CD4-positive, alpha-beta memory T cell (primary cell): ENCODE measurements around the gene ZNRF1. TPM values are rescaled to one million over a fixed set of nuclear protein-coding genes. Genes with fewer than 3 reads are reported as not detected.
A peak's percentile ranks its signal among the peaks of the same experiment; 100 is the strongest.

ENCODE experiments used
- CTCF ChIA-PET: fragments of 350-600 bp; sonication (Branson Sonifier 250); formaldehyde crosslinking; loops from one replicate; lab custom pipeline; 2021; ENCODE audit warnings: inconsistent platforms; ENCODE audit not compliant: partially characterized antibody; lab: Charles Lee
- POLR2A ChIA-PET: fragments of 350-600 bp; sonication (Branson Sonifier 250); formaldehyde crosslinking; loops from one replicate; lab custom pipeline; 2021; ENCODE audit not compliant: partially characterized antibody; lab: Charles Lee
- DNase-seq, 5 donors: peaks; one replicate each; pipeline versions ENCODE4 v3.0.0 to v3.0.0-alpha.2; 2020 to 2022; ENCODE audit warnings: mixed read lengths in 1 of 5
- H3K27ac ChIP-seq: one replicate; pipeline ENCODE4 v1.7.0; 2013; ENCODE audit warnings: low read depth, low read length
- H3K27me3 ChIP-seq: 2 replicates; pipeline ENCODE4 v1.7.0; 2013; ENCODE audit warnings: mild to moderate bottlenecking, low read length, moderate library complexity; ENCODE audit not compliant: insufficient read depth
- H3K36me3 ChIP-seq: 2 replicates; pipeline ENCODE4 v1.7.0; 2013; ENCODE audit warnings: mild to moderate bottlenecking, low read length, moderate library complexity; ENCODE audit not compliant: insufficient read depth
- H3K4me1 ChIP-seq: 2 replicates; pipeline ENCODE4 v1.7.0; 2013; ENCODE audit warnings: mild to moderate bottlenecking, low read length, moderate library complexity; ENCODE audit not compliant: insufficient read depth
- H3K4me3 ChIP-seq, 2 donors: one replicate each; pipeline ENCODE4 v1.7.0; 2013; ENCODE audit warnings: low read length in 2 of 2, mild to moderate bottlenecking in 1 of 2
- H3K9me3 ChIP-seq, 2 donors: one replicate each; pipeline ENCODE4 v1.7.0; 2013; ENCODE audit warnings: low read length in 2 of 2, control low read depth in 1 of 2; ENCODE audit not compliant: control insufficient read depth in 1 of 2
- H3K27ac Mint-ChIP-seq, 7 donors: one replicate each; pipeline ENCODE4 v1.8.0; 2020 to 2021; ENCODE audit warnings: mixed read lengths in 7 of 7, mild to moderate bottlenecking in 6 of 7, inconsistent platforms in 3 of 7, moderate library complexity in 3 of 7
- H3K27me3 Mint-ChIP-seq, 2 donors: one replicate each; pipeline ENCODE4 v1.8.0; 2020 to 2021; ENCODE audit warnings: mixed read lengths in 2 of 2
- H3K36me3 Mint-ChIP-seq, 2 donors: one replicate each; pipeline ENCODE4 v1.8.0; 2020 to 2021; ENCODE audit warnings: mixed read lengths in 2 of 2, inconsistent platforms in 1 of 2, mild to moderate bottlenecking in 1 of 2
- H3K4me1 Mint-ChIP-seq, 4 donors: one replicate each; pipeline ENCODE4 v1.8.0; 2020 to 2021; ENCODE audit warnings: mixed read lengths in 4 of 4, mild to moderate bottlenecking in 1 of 4
- H3K4me3 Mint-ChIP-seq, 8 donors: one replicate each; pipeline ENCODE4 v1.8.0; 2020 to 2021; ENCODE audit warnings: mixed read lengths in 8 of 8, mild to moderate bottlenecking in 7 of 8, moderate library complexity in 6 of 8, inconsistent platforms in 3 of 8
- H3K9me3 Mint-ChIP-seq, 8 donors: one replicate each; pipeline ENCODE4 v1.8.0; 2020 to 2021; ENCODE audit warnings: mixed read lengths in 8 of 8, mild to moderate bottlenecking in 5 of 8, inconsistent platforms in 3 of 8, moderate library complexity in 1 of 8
- intact Hi-C: fragments of 100-400 bp; cut with micrococcal nuclease; formaldehyde crosslinking; loops from one replicate; pipeline ENCODE4 v1.15.1; 2023
- polyA plus RNA-seq, 2 donors: library from polyadenylated mRNA; unstranded; fragments of 300-500 nt; fragmentation: Illumina TruSeq; gene quantifications; one replicate each; pipeline ENCODE4 v1.2.3, GENCODE V29; 2021
- total RNA-seq, 2 experiments: library from RNA; stranded (reverse); gene quantifications; one replicate each; pipeline ENCODE4 v1.2.3, GENCODE V29; 2021

The ZNRF1 gene
- total RNA-seq (1 to 10 TPM; 6.0 to 6.2 TPM), polyA plus RNA-seq (1 to 10 TPM; 3.4 to 9.5 TPM)

- Mint-ChIP-seq H3K9me3 (no peaks in the 10 kb centered on the region), H3K4me3 (peak within 1 kb of the TSS; percentile 80 to 90 (median 88))
Observed at GRCh38 chr16:74998481-74999218, at the start of gene ZNRF1. ZNRF1 (plus strand) TSS chr16:74999024; CDS start chr16:74999672, 648 bp downstream.

GRCh38 chr16:74949309-74949708 lies 49.5 kb upstream of the ZNRF1 start:
- Histone ChIP-seq H3K4me1 (no peaks in the 10 kb centered on the region), H3K4me3 (no peak overlapping the region), H3K27me3 (no peaks in the 10 kb centered on the region), H3K27ac (no peak overlapping the region), H3K36me3 (peaks cover 29% of the 10 kb centered on the region), H3K9me3 (no peaks in the 10 kb centered on the region)
- ChIA-PET POLR2A (no interaction called here), CTCF (interaction anchor here (0.7 kb wide), 1 partner anchor 50 kb away, joined by 8 read pairs; no protein-coding TSS in a partner anchor)
- intact Hi-C loops: no loop called here
- no peak for DNase-seq
- Mint-ChIP-seq H3K9me3 (no peaks in the 10 kb centered on the region), H3K27me3 (no peaks in the 10 kb centered on the region), H3K4me1 (peaks cover 0 to 4% (median 0%) of the 10 kb centered on the region in 4 donors), H3K27ac (peak overlapping the region in 1 of 7 donors; percentile 57), H3K4me3 (no peak overlapping the region), H3K36me3 (peaks cover 37 to 61% of the 10 kb centered on the region in 2 donors)

More at GRCh38 chr16:74998481-74999218, at the start of gene ZNRF1:
- Histone ChIP-seq H3K4me3 (peak within 1 kb of the TSS in 1 of 2 donors; percentile 60), H3K9me3 (no peaks in the 10 kb centered on the region), H3K27ac (peak within 1 kb of the TSS; percentile 49), H3K27me3 (no peaks in the 10 kb centered on the region), H3K36me3 (no peaks in the 10 kb centered on the region), H3K4me1 (peaks cover 21% of the 10 kb centered on the region)
- POLR2A ChIA-PET: interaction anchor here (1.0 to 3.2 kb wide), 9 partner anchors 10 to 150 kb away, joined by 3 to 88 read pairs (median 6); partner anchors contain the start of genes WDR59 and ZFP1
- Mint-ChIP-seq H3K36me3 (peaks cover 0 to 1% of the 10 kb centered on the region in 2 donors), H3K4me1 (peaks cover 8 to 22% (median 16%) of the 10 kb centered on the region in 4 donors), H3K27ac (peak within 1 kb of the TSS; percentile 84 to 95 (median 91)), H3K27me3 (peaks cover 0 to 2% of the 10 kb centered on the region in 2 donors)
- intact Hi-C loops: loop anchor here (1.0 to 5.0 kb wide), 6 partner anchors 13 to 185 kb away; partner anchors contain the start of genes WDR59 and ZFP1
- CTCF ChIA-PET: interaction anchor here (0.5 to 9.1 kb wide), 22 partner anchors 10 to 201 kb away, joined by 3 to 254 read pairs (median 4); partner anchors contain the start of genes LDHD, WDR59 and ZFP1
- peak; percentile 70 to 81 (median 74) for DNase-seq

GRCh38 chr16:74950511-74950910 lies 48.3 kb upstream of the ZNRF1 start:
- H3K27me3 ChIP-seq: no peaks in the 10 kb centered on the region
- peaks cover 35% of the 10 kb centered on the region for H3K36me3 ChIP-seq
- Mint-ChIP-seq H3K27me3 (no peaks in the 10 kb centered on the region), H3K27ac (no peak overlapping the region), H3K4me3 (no peak overlapping the region), H3K36me3 (peaks cover 47 to 68% of the 10 kb centered on the region in 2 donors), H3K9me3 (no peaks in the 10 kb centered on the region), H3K4me1 (peaks cover 0 to 4% (median 2%) of the 10 kb centered on the region in 4 donors)
- intact Hi-C loops: no loop called here
- H3K4me1 ChIP-seq: no peaks in the 10 kb centered on the region
- no peak overlapping the region for H3K27ac ChIP-seq
- H3K4me3 ChIP-seq: no peak overlapping the region
- ChIA-PET POLR2A (no interaction called here), CTCF (interaction anchor here (0.7 kb wide), 1 partner anchor 650 kb away, joined by 3 read pairs; no protein-coding TSS in a partner anchor)
- H3K9me3 ChIP-seq: no peaks in the 10 kb centered on the region
- DNase-seq: no peak

- CTCF ChIA-PET: interaction anchor here (0.7 kb wide), 1 partner anchor 650 kb away, joined by 3 read pairs; no protein-coding TSS in a partner anchor
- H3K9me3 Mint-ChIP-seq: no peaks in the 10 kb centered on the region
Observed at GRCh38 chr16:74951206-74951605, 47.6 kb upstream of the ZNRF1 start.

GRCh38 chr16:74951681-74952080 lies 47.1 kb upstream of the ZNRF1 start:
- Mint-ChIP-seq H3K4me1 (peaks cover 0 to 4% (median 2%) of the 10 kb centered on the region in 4 donors), H3K27ac (peak overlapping the region in 1 of 7 donors; percentile 43), H3K36me3 (peaks cover 52 to 71% of the 10 kb centered on the region in 2 donors), H3K27me3 (no peaks in the 10 kb centered on the region), H3K9me3 (no peaks in the 10 kb centered on the region), H3K4me3 (no peak overlapping the region)
- intact Hi-C loops: no loop called here
- peaks cover 40% of the 10 kb centered on the region for H3K36me3 ChIP-seq
- no peaks in the 10 kb centered on the region for H3K4me1 ChIP-seq
- no peaks in the 10 kb centered on the region for H3K27me3 ChIP-seq
- H3K9me3 ChIP-seq: no peaks in the 10 kb centered on the region
- H3K4me3 ChIP-seq: no peak overlapping the region
- ChIA-PET POLR2A (no interaction called here), CTCF (no interaction called here)
- no peak for DNase-seq
- H3K27ac ChIP-seq: no peak overlapping the region

More at GRCh38 chr16:74951206-74951605, 47.6 kb upstream of the ZNRF1 start:
- peaks cover 49 to 72% of the 10 kb centered on the region in 2 donors for H3K36me3 Mint-ChIP-seq
- no peaks in the 10 kb centered on the region for H3K9me3 ChIP-seq
- no peaks in the 10 kb centered on the region for H3K27me3 ChIP-seq
- DNase-seq: no peak
- no peak overlapping the region for H3K4me3 ChIP-seq
- H3K4me1 ChIP-seq: no peaks in the 10 kb centered on the region
- H3K27ac ChIP-seq: no peak overlapping the region
- H3K4me3 Mint-ChIP-seq: no peak overlapping the region
- peaks cover 39% of the 10 kb centered on the region for H3K36me3 ChIP-seq
- H3K27ac Mint-ChIP-seq: peak overlapping the region in 1 of 7 donors; percentile 52
- intact Hi-C loops: no loop called here
- H3K4me1 Mint-ChIP-seq: peaks cover 0 to 4% (median 2%) of the 10 kb centered on the region in 4 donors
- H3K27me3 Mint-ChIP-seq: no peaks in the 10 kb centered on the region
- POLR2A ChIA-PET: no interaction called here

- Mint-ChIP-seq H3K27ac (peak overlapping the region in 4 of 7 donors; percentile 13 to 61 (median 45)), H3K4me1 (peaks cover 0 to 9% (median 4%) of the 10 kb centered on the region in 4 donors), H3K9me3 (no peaks in the 10 kb centered on the region), H3K4me3 (no peak overlapping the region), H3K36me3 (peaks cover 40 to 64% of the 10 kb centered on the region in 2 donors), H3K27me3 (no peaks in the 10 kb centered on the region)
- no peak overlapping the region for H3K27ac ChIP-seq
- no peaks in the 10 kb centered on the region for H3K9me3 ChIP-seq
- ChIA-PET POLR2A (no interaction called here), CTCF (interaction anchor here (1.7 kb wide), 1 partner anchor 156 kb away, joined by 3 read pairs; no protein-coding TSS in a partner anchor)
- intact Hi-C loops: no loop called here
- H3K36me3 ChIP-seq: peaks cover 25% of the 10 kb centered on the region
- DNase-seq: no peak
- no peaks in the 10 kb centered on the region for H3K27me3 ChIP-seq
- H3K4me1 ChIP-seq: no peaks in the 10 kb centered on the region
- no peak overlapping the region for H3K4me3 ChIP-seq
Observed at GRCh38 chr16:74954763-74955162, 44.1 kb upstream of the ZNRF1 start.

GRCh38 chr16:74973304-74973703 lies 25.5 kb upstream of the ZNRF1 start:
- CTCF ChIA-PET: no interaction called here
- no peaks in the 10 kb centered on the region for H3K9me3 Mint-ChIP-seq
- POLR2A ChIA-PET: no interaction called here
- H3K27me3 Mint-ChIP-seq: no peaks in the 10 kb centered on the region
- Histone ChIP-seq H3K27me3 (no peaks in the 10 kb centered on the region), H3K4me1 (no peaks in the 10 kb centered on the region), H3K9me3 (no peaks in the 10 kb centered on the region), H3K4me3 (no peak overlapping the region), H3K27ac (no peak overlapping the region), H3K36me3 (no peaks in the 10 kb centered on the region)
- H3K4me1 Mint-ChIP-seq: peaks cover 4 to 21% (median 5%) of the 10 kb centered on the region in 4 donors
- peaks cover 4 to 5% of the 10 kb centered on the region in 2 donors for H3K36me3 Mint-ChIP-seq
- H3K27ac Mint-ChIP-seq: no peak overlapping the region
- intact Hi-C loops: no loop called here
- no peak overlapping the region for H3K4me3 Mint-ChIP-seq
- no peak for DNase-seq
